ENCODE results near the gene PHACTR3.

PHACTR3 gene

GRCh38 chr20:59571551-59572314 lies 32.6 kb upstream of the PHACTR3 start:
- H3K4me2 ChIP-seq (ENCODE audit: low read length): peak overlapping the region; percentile 58
- no peaks in the 10 kb centered on the region for H3K27me3 ChIP-seq (ENCODE audit: insufficient read depth, low read length)
- no peak overlapping the region for H3K27ac ChIP-seq (ENCODE audit: low read depth, low read length, poor library complexity, severe bottlenecking)
- no peaks in the 10 kb centered on the region for H3K9me3 ChIP-seq (ENCODE audit: low read length)
- no peaks in the 10 kb centered on the region for H4K20me1 ChIP-seq (ENCODE audit: insufficient read depth, low read length)
- no peak overlapping the region for H2AFZ ChIP-seq (ENCODE audit: low read length)
- TF ChIP-seq, protein P1, sequence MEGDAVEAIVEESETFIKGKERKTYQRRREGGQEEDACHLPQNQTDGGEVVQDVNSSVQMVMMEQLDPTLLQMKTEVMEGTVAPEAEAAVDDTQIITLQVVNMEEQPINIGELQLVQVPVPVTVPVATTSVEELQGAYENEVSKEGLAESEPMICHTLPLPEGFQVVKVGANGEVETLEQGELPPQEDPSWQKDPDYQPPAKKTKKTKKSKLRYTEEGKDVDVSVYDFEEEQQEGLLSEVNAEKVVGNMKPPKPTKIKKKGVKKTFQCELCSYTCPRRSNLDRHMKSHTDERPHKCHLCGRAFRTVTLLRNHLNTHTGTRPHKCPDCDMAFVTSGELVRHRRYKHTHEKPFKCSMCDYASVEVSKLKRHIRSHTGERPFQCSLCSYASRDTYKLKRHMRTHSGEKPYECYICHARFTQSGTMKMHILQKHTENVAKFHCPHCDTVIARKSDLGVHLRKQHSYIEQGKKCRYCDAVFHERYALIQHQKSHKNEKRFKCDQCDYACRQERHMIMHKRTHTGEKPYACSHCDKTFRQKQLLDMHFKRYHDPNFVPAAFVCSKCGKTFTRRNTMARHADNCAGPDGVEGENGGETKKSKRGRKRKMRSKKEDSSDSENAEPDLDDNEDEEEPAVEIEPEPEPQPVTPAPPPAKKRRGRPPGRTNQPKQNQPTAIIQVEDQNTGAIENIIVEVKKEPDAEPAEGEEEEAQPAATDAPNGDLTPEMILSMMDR (IDR thresholded peaks at IDR 0.05; ENCODE audit: low read length): peak; percentile 86
- no peak for TF ChIP-seq EZH2 (IDR thresholded peaks at IDR 0.05; ENCODE audit: borderline replicate concordance, low read length)
- no peaks in the 10 kb centered on the region for H3K4me1 ChIP-seq (ENCODE audit: insufficient read depth, low read length, severe bottlenecking)
- H3K4me3 ChIP-seq (ENCODE audit: low read depth, low read length, poor library complexity, severe bottlenecking): peak overlapping the region; percentile 41
- no peaks in the 10 kb centered on the region for H3K9me2 ChIP-seq (ENCODE audit: low read depth, low read length)
- H3K9ac ChIP-seq (ENCODE audit: low read length): no peak overlapping the region
- no peaks in the 10 kb centered on the region for H3F3A ChIP-seq (ENCODE audit: insufficient read depth, low read length)
- H3K36me3 ChIP-seq (ENCODE audit: insufficient read depth, low read length): no peaks in the 10 kb centered on the region
- no peaks in the 10 kb centered on the region for H3K79me2 ChIP-seq (ENCODE audit: insufficient read depth, low read length)

DNA sequence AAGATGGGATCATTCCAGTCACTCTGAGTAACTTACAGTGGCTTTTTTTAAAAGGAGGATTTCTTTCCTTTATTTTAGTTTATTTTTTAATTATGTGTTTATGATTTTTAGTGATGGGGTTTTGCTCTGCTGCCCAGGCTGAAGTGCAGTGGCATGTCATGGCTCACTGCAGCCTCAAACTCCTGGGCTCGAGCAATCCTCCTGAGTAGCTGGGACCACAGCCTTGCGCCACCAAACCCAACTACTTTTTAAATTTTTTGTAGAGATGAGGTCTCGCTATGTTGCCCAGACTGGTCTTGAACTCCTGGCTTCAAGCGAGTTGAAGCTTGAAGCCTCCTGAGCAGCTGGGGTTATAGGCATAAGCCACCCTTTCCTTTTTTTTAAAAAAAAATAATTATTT lies 31.8 kb upstream of the PHACTR3 start:
- Histone ChIP-seq H3K4me2 (ENCODE audit: low read length) (no peak overlapping the region), H4K20me1 (ENCODE audit: insufficient read depth, low read length) (no peaks in the 10 kb centered on the region), H3K4me3 (ENCODE audit: low read depth, low read length, poor library complexity, severe bottlenecking) (no peak overlapping the region), H3K27me3 (ENCODE audit: insufficient read depth, low read length) (no peaks in the 10 kb centered on the region), H3K9me2 (ENCODE audit: low read depth, low read length) (no peaks in the 10 kb centered on the region), H3K9me3 (ENCODE audit: low read length) (no peaks in the 10 kb centered on the region), H3K79me2 (ENCODE audit: insufficient read depth, low read length) (no peaks in the 10 kb centered on the region), H3K4me1 (ENCODE audit: insufficient read depth, low read length, severe bottlenecking) (no peaks in the 10 kb centered on the region), H3K9ac (ENCODE audit: low read length) (no peak overlapping the region), H3K27ac (ENCODE audit: low read depth, low read length, poor library complexity, severe bottlenecking) (no peak overlapping the region), H2AFZ (ENCODE audit: low read length) (no peak overlapping the region), H3F3A (ENCODE audit: insufficient read depth, low read length) (no peaks in the 10 kb centered on the region), H3K36me3 (ENCODE audit: insufficient read depth, low read length) (no peaks in the 10 kb centered on the region)
- no peak for TF ChIP-seq EZH2 (IDR thresholded peaks at IDR 0.05; ENCODE audit: borderline replicate concordance, low read length)
- TF ChIP-seq, protein P1 (IDR thresholded peaks at IDR 0.05; ENCODE audit: low read length): no peak

DNA sequence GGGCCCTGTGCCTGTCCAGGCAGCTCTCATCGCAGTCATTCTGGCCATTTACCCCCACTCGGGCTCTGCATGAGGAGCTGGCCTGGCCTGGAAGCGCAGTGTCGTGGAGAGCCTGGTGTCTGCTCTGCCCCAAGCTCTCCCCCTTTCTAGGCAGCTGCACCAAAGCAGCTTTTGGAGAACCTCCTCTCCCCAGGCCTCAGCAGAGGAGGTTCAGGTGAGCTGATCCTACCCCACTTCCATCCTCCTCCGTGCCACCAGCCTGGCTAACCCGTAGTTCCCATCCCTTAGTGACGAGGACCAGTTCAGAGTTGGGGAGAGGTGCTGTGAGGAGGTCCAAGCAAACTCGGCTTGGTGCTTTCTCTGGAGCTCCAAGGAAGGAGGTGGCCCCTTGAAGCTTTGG lies 30.5 kb upstream of the PHACTR3 start:
- H3K27me3 ChIP-seq (ENCODE audit: insufficient read depth, low read length): no peaks in the 10 kb centered on the region
- no peak overlapping the region for H3K4me2 ChIP-seq (ENCODE audit: low read length)
- TF ChIP-seq, protein P1 (IDR thresholded peaks at IDR 0.05; ENCODE audit: low read length): no peak
- no peak for TF ChIP-seq EZH2 (IDR thresholded peaks at IDR 0.05; ENCODE audit: borderline replicate concordance, low read length)
- H3K27ac ChIP-seq (ENCODE audit: low read depth, low read length, poor library complexity, severe bottlenecking): no peak overlapping the region
- no peaks in the 10 kb centered on the region for H3K4me1 ChIP-seq (ENCODE audit: insufficient read depth, low read length, severe bottlenecking)
- H3K9me2 ChIP-seq (ENCODE audit: low read depth, low read length): no peaks in the 10 kb centered on the region
- H4K20me1 ChIP-seq (ENCODE audit: insufficient read depth, low read length): no peaks in the 10 kb centered on the region
- no peaks in the 10 kb centered on the region for H3F3A ChIP-seq (ENCODE audit: insufficient read depth, low read length)
- H3K9ac ChIP-seq (ENCODE audit: low read length): no peak overlapping the region
- no peaks in the 10 kb centered on the region for H3K9me3 ChIP-seq (ENCODE audit: low read length)
- H3K36me3 ChIP-seq (ENCODE audit: insufficient read depth, low read length): no peaks in the 10 kb centered on the region
- no peak overlapping the region for H3K4me3 ChIP-seq (ENCODE audit: low read depth, low read length, poor library complexity, severe bottlenecking)
- H3K79me2 ChIP-seq (ENCODE audit: insufficient read depth, low read length): no peaks in the 10 kb centered on the region
- no peak overlapping the region for H2AFZ ChIP-seq (ENCODE audit: low read length)

Measured in OCI-LY1 (cell line).